GM19463 (cell line): ENCODE results near the gene HIBCH.
"Not testable (repeated sequence)": the region's sequence is repeated elsewhere in the genome, so short reads cannot be mapped to it uniquely, and the experiment has no call there.

Source experiments
- ATAC-seq: cut with Tn5 transposase; IDR thresholded peaks from one replicate; pipeline ENCODE4 v1.9.1; 2021; ENCODE audit warnings: mild to moderate bottlenecking, moderate library complexity; ENCODE audit not compliant: unreplicated experiment

Gene HIBCH

GRCh38 chr2:190255676-190256075 lies 64.0 kb downstream of the HIBCH start:
- no peak for ATAC-seq

GRCh38 chr2:190254063-190254850 lies 65.4 kb downstream of the HIBCH start:
- ATAC-seq, result no peak

GRCh38 chr2:190250421-190250820 lies 69.2 kb downstream of the HIBCH start:
- no peak for ATAC-seq

- no peak for ATAC-seq
Measured at GRCh38 chr2:190235551-190236075, 84.0 kb downstream of the HIBCH start.

- no peak for ATAC-seq
Measured at GRCh38 chr2:190235101-190235500, 84.5 kb downstream of the HIBCH start.

GRCh38 chr2:190223989-190224388 lies 95.6 kb downstream of the HIBCH start:
- ATAC-seq, result not testable (repeated sequence)

GRCh38 chr2:190222745-190223144 lies 96.9 kb downstream of the HIBCH start:
- not testable (repeated sequence) for ATAC-seq

- ATAC-seq, result no peak
Measured at GRCh38 chr2:190221429-190221828, 98.2 kb downstream of the HIBCH start.

- no peak for ATAC-seq
Measured at GRCh38 chr2:190219186-190219585, 100.4 kb downstream of the HIBCH start.

GRCh38 chr2:190217616-190218015 lies 102.0 kb downstream of the HIBCH start:
- ATAC-seq, result no peak

- no peak for ATAC-seq
Measured at GRCh38 chr2:190216829-190217228, 102.8 kb downstream of the HIBCH start.

- no peak for ATAC-seq
Measured at GRCh38 chr2:190215620-190216019, 104.0 kb downstream of the HIBCH start.

- no peak for ATAC-seq
Measured at GRCh38 chr2:190214426-190215194, 105.0 kb downstream of the HIBCH start.

GRCh38 chr2:190213441-190214335 lies 105.9 kb downstream of the HIBCH start:
- no peak for ATAC-seq

- ATAC-seq, result no peak
Measured at GRCh38 chr2:190210471-190210870, 109.2 kb downstream of the HIBCH start.

- ATAC-seq, result no peak
Measured at GRCh38 chr2:190209559-190209958, 110.1 kb downstream of the HIBCH start.

- ATAC-seq, result peak; percentile 34
Measured at GRCh38 chr2:190207930-190208329, 111.7 kb downstream of the HIBCH start.

- no peak for ATAC-seq
Measured at GRCh38 chr2:190205657-190206056, 114.0 kb downstream of the HIBCH start.

GRCh38 chr2:190202604-190203003 lies 117.0 kb downstream of the HIBCH start:
- no peak for ATAC-seq

GRCh38 chr2:190202018-190202417 lies 117.6 kb downstream of the HIBCH start:
- no peak for ATAC-seq

GRCh38 chr2:190200603-190201002 lies 119.0 kb downstream of the HIBCH start:
- no peak for ATAC-seq
